Measurements from ENCODE around the gene CHRNA5.
"Not testable (repeated sequence)": the region's sequence is repeated elsewhere in the genome, so short reads cannot be mapped to it uniquely, and the experiment has no call there.

CHRNA5 gene

GRCh38 chr15:78565097-78565950 lies at the start of gene CHRNA5:
Gene CHRNA5, plus strand, starts transcription at chr15:78565520. Its CDS starts 200 bp downstream, at chr15:78565720.
- peak; percentile 86 for DNase-seq

- DNase-seq: not testable (repeated sequence)
Observed at GRCh38 chr15:78520035-78520434, 45.3 kb upstream of the CHRNA5 start.

- DNase-seq: no peak
Observed at GRCh38 chr15:78524230-78524629, 41.1 kb upstream of the CHRNA5 start.

GRCh38 chr15:78527325-78527724 lies 38.0 kb upstream of the CHRNA5 start:
- no peak for DNase-seq

GRCh38 chr15:78533331-78533730 lies 32.0 kb upstream of the CHRNA5 start:
- DNase-seq: no peak

GRCh38 chr15:78536134-78536533 lies 29.2 kb upstream of the CHRNA5 start:
- DNase-seq: no peak

GRCh38 chr15:78537266-78537905 lies 27.9 kb upstream of the CHRNA5 start:
- no peak for DNase-seq

GRCh38 chr15:78538358-78538757 lies 27.0 kb upstream of the CHRNA5 start:
- DNase-seq: no peak

- not testable (repeated sequence) for DNase-seq
Observed at GRCh38 chr15:78539464-78540140, 25.7 kb upstream of the CHRNA5 start.

GRCh38 chr15:78540141-78540870 lies 25.0 kb upstream of the CHRNA5 start, which contains the start of gene PSMA4:
Gene PSMA4, plus strand, starts transcription at chr15:78540444. Its CDS starts 1,484 bp downstream, at chr15:78541928.
- DNase-seq: peak; percentile 87

GRCh38 chr15:78540871-78541743 lies 24.2 kb upstream of the CHRNA5 start:
- DNase-seq: no peak

GRCh38 chr15:78541744-78542034 lies 23.6 kb upstream of the CHRNA5 start:
- no peak for DNase-seq

GRCh38 chr15:78542647-78543046 lies 22.7 kb upstream of the CHRNA5 start:
- no peak for DNase-seq

- DNase-seq: no peak
Observed at GRCh38 chr15:78550194-78550593, 15.1 kb upstream of the CHRNA5 start.

- DNase-seq: no peak
Observed at GRCh38 chr15:78550815-78551214, 14.5 kb upstream of the CHRNA5 start.

GRCh38 chr15:78551902-78552301 lies 13.4 kb upstream of the CHRNA5 start:
- no peak for DNase-seq

- no peak for DNase-seq
Observed at GRCh38 chr15:78552597-78552996, 12.7 kb upstream of the CHRNA5 start.

- DNase-seq: not testable (repeated sequence)
Observed at GRCh38 chr15:78560201-78560600, 5.1 kb upstream of the CHRNA5 start.

GRCh38 chr15:78561490-78561889 lies 3.8 kb upstream of the CHRNA5 start:
- DNase-seq: no peak

GRCh38 chr15:78563092-78563491 lies 2.2 kb upstream of the CHRNA5 start:
- DNase-seq: no peak

GRCh38 chr15:78564743-78565096 lies 600 bp upstream of the CHRNA5 start:
- no peak for DNase-seq
